Heart left ventricle (tissue), 16 donors: Measurements from ENCODE around the gene WASF1. TPM values are rescaled to one million over a fixed set of nuclear protein-coding genes. Genes with fewer than 3 reads are reported as not detected.

ENCODE experiments used
- ATAC-seq, 4 donors: fragments of 200-7000 bp; cut with Tn5 transposase; one replicate each; pipeline ENCODE4 v1.9.1; 2020 to 2022; ENCODE audit warnings: moderate library complexity in 4 of 4, mild to moderate bottlenecking in 3 of 4, moderate number of reproducible peaks in 1 of 4
- DNase-seq, 5 donors: peaks; one replicate each; pipeline ENCODE4 v3.0.0-alpha.2; 2020
- H3K27ac ChIP-seq, 12 donors: fragments of 200-600 bp; sonication (generic) in 4 of 12; one replicate each; pipeline versions ENCODE4 v1.5.0 to v1.8.0; 2016 to 2022; ENCODE audit warnings: mild to moderate bottlenecking in 2 of 12
- H3K27me3 ChIP-seq, 9 donors: fragments of 200-600 bp; sonication (generic) in 2 of 9; one replicate each; pipeline versions ENCODE4 v1.5.1 to v1.8.0; 2016 to 2022; ENCODE audit warnings: mild to moderate bottlenecking in 3 of 9
- H3K36me3 ChIP-seq, 9 donors: fragments of 200-600 bp; sonication (generic) in 2 of 9; one replicate each; pipeline versions ENCODE4 v1.5.0 to v1.8.0; 2018 to 2022; ENCODE audit warnings: mild to moderate bottlenecking in 2 of 9
- H3K4me1 ChIP-seq, 12 donors: fragments of 200-600 bp; sonication (generic) in 4 of 12; one replicate each; pipeline versions ENCODE4 v1.5.0 to v1.8.0; 2016 to 2022; ENCODE audit warnings: mild to moderate bottlenecking in 3 of 12
- H3K4me3 ChIP-seq, 12 donors: fragments of 200-600 bp; sonication (generic) in 4 of 12; one replicate each; pipeline versions ENCODE4 v1.5.0 to v1.8.0; 2017 to 2022; ENCODE audit warnings: mild to moderate bottlenecking in 9 of 12, moderate library complexity in 4 of 12
- H3K9me3 ChIP-seq, 12 donors: fragments of 200-600 bp; sonication (generic) in 4 of 12; one replicate each; pipeline versions ENCODE4 v1.5.0 to v1.8.0; 2016 to 2022; ENCODE audit warnings: mild to moderate bottlenecking in 1 of 12
- CTCF ChIP-seq, 12 donors: fragments of 200-600 bp; sonication (generic) in 4 of 12; IDR thresholded peaks; one replicate each; pipeline versions ENCODE4 v1.5.0 to v1.8.0; 2018 to 2022; ENCODE audit warnings: antibody characterized with exemption in 12 of 12, mild to moderate bottlenecking in 5 of 12
- POLR2A ChIP-seq, 2 donors: fragments of 450-650 bp; IDR thresholded peaks; one replicate each; pipeline ENCODE4 v1.6.1; 2017; ENCODE audit warnings: antibody characterized with exemption in 2 of 2, mild to moderate bottlenecking in 2 of 2, moderate library complexity in 2 of 2
- WGBS, 4 donors: extraction: QIAGEN DNeasy Blood & Tissue Kit in 2 of 4; methylation state at CpG; one replicate each; pipeline versions ENCODE4 v1.1.5 to v1.1.7; 2013 to 2018; 5-methylcytosine and 5-hydroxymethylcytosine counted together
- intact Hi-C, 10 donors: fragments of 100-400 bp; cut with DNase I; formaldehyde crosslinking; loops; one replicate each; pipeline versions ENCODE4 v1.11.1 to v1.14.2; 2022
- polyA plus RNA-seq, 2 donors: library from polyadenylated mRNA; stranded (reverse); fragments of 200-250 nt; gene quantifications; one replicate each; pipeline ENCODE4 v1.2.3, GENCODE V29; 2013
- total RNA-seq, 9 donors: library from RNA; depleted of rRNA in 2 of 9; stranded (reverse); fragments of >200 nt in 2 of 9; fragmentation: NEBNext Ultra II Directional in 3 of 9; extraction: Animal tissue kit (Norgen Biotek cat#: 25700) in 3 of 9; gene quantifications; one replicate each; pipeline versions ENCODE4 v1.1.0 to v1.2.4, GENCODE V29; 2016 to 2023
- donor health status: ischemic (EF 13 %, LVEDD 7.1; RV severe dilation, severe dysfunction).
- donor health status: healthy with polysubstance abuse.
- donor health status: DM: no; HTN: yes; CAD: no.
- donor health status: DM: no; HTN: no; CAD: no.
- donor health status: ischemic (EF 25% LVEDD 6.9; RV normal size, moderate dysfunction).
- donor health status: ischemic (EF 25% LVEDD 5.7; RV mildly dilated, moderate dysfunction).
- donor health status: healthy.
- donor health status: DM: yes; HTN: yes; CAD: no.
- donor health status: ischemic (EF 35%, LVEDD 5.7; RV mildly dilated, moderate dysfunction).
- donor health status: nonischemic (EF 11% LVEDD 7.7; RV severe dilation, severe dysfunction).
- donor health status: DM: yes; HTN: yes; CAD: no.
- donor health status: PGD.
- donor health status: ischemic (EF 29% LVEDD 5.4; RV normal size, mild dysfunction).
- donor health status: nonischemic (EF 23%, LVEDD 6.1; RV moderate dilation, normal function).

The WASF1 gene
- total and polyA plus RNA-seq, 11 donors, result 0.54 to 4.2 (median 1.3) TPM

GRCh38 chr6:110095101-110095500, 84.4 kb downstream of the WASF1 start:
- no peak overlapping the region for H3K27ac ChIP-seq
- intact Hi-C loops, result no loop called here
- WGBS, 4 donors, result 69 to 76% (median 72%) methylated on average over 1 of the region's 1 CpG
- H3K27me3 ChIP-seq, result no peaks in the 10 kb centered on the region
- ATAC-seq (no peak), DNase-seq (no peak)
- H3K36me3 ChIP-seq, result no peaks in the 10 kb centered on the region
- no peak overlapping the region for H3K4me3 ChIP-seq
- peaks cover 0 to 5% (median 0%) of the 10 kb centered on the region in 12 donors for H3K9me3 ChIP-seq
- TF ChIP-seq CTCF (IDR thresholded peaks at IDR 0.05) (no peak), POLR2A (IDR thresholded peaks at IDR 0.05) (no peak)
- peaks cover 0 to 28% (median 15%) of the 10 kb centered on the region in 12 donors for H3K4me1 ChIP-seq

GRCh38 chr6:110093981-110094380, 85.5 kb downstream of the WASF1 start:
- Histone ChIP-seq H3K9me3 (peaks cover 0 to 6% (median 0%) of the 10 kb centered on the region in 12 donors), H3K27me3 (no peaks in the 10 kb centered on the region), H3K4me1 (peaks cover 0 to 28% (median 15%) of the 10 kb centered on the region in 12 donors), H3K4me3 (no peak overlapping the region), H3K36me3 (no peaks in the 10 kb centered on the region), H3K27ac (no peak overlapping the region)
- DNase-seq (no peak), ATAC-seq (no peak)
- TF ChIP-seq POLR2A (IDR thresholded peaks at IDR 0.05) (no peak), CTCF (IDR thresholded peaks at IDR 0.05) (no peak)
- intact Hi-C loops, result no loop called here
- WGBS, 4 donors, result 92 to 96% (median 95%) methylated on average over 1 of the region's 1 CpG

GRCh38 chr6:110090876-110091275, 88.6 kb downstream of the WASF1 start:
- Histone ChIP-seq H3K4me3 (no peak overlapping the region), H3K27me3 (no peaks in the 10 kb centered on the region), H3K27ac (no peak overlapping the region), H3K9me3 (peaks cover 0 to 6% (median 0%) of the 10 kb centered on the region in 12 donors), H3K36me3 (no peaks in the 10 kb centered on the region), H3K4me1 (peaks cover 0 to 5% (median 0%) of the 10 kb centered on the region in 12 donors)
- intact Hi-C loops, result no loop called here
- no peak for ATAC-seq
- no peak for DNase-seq
- no peak for TF ChIP-seq POLR2A (IDR thresholded peaks at IDR 0.05)
- no peak for TF ChIP-seq CTCF (IDR thresholded peaks at IDR 0.05)

- intact Hi-C loops, result no loop called here
- H3K27me3 ChIP-seq, result no peaks in the 10 kb centered on the region
- no peak overlapping the region for H3K4me3 ChIP-seq
- ATAC-seq, result no peak
- no peak overlapping the region for H3K27ac ChIP-seq
- no peaks in the 10 kb centered on the region for H3K4me1 ChIP-seq
- TF ChIP-seq CTCF (IDR thresholded peaks at IDR 0.05), result no peak
- TF ChIP-seq POLR2A (IDR thresholded peaks at IDR 0.05), result no peak
- no peaks in the 10 kb centered on the region for H3K36me3 ChIP-seq
- H3K9me3 ChIP-seq, result peaks cover 0 to 6% (median 0%) of the 10 kb centered on the region in 12 donors
- no peak for DNase-seq
Observed at GRCh38 chr6:110089323-110089722, 90.1 kb downstream of the WASF1 start.
